HT-29 (cell line): ENCODE measurements around the gene CCDC141. TPM values are rescaled to one million over a fixed set of nuclear protein-coding genes. Genes with fewer than 3 reads are reported as not detected.
A peak's percentile ranks its signal among the peaks of the same experiment; 100 is the strongest.

ENCODE experiments used
- DNase-seq: peaks from one replicate; pipeline ENCODE4 v3.0.0-alpha.2; 2015; ENCODE audit warnings: low spot score
- total RNA-seq: library from RNA; depleted of rRNA; stranded (reverse); fragments of >200 nt; shearing (Covaris generic); gene quantifications from 2 replicates; pipeline ENCODE4 v1.2.3, GENCODE V29; 2014

Gene CCDC141
- total RNA-seq, 1 experiment from 2014 or later = not detected

DNA sequence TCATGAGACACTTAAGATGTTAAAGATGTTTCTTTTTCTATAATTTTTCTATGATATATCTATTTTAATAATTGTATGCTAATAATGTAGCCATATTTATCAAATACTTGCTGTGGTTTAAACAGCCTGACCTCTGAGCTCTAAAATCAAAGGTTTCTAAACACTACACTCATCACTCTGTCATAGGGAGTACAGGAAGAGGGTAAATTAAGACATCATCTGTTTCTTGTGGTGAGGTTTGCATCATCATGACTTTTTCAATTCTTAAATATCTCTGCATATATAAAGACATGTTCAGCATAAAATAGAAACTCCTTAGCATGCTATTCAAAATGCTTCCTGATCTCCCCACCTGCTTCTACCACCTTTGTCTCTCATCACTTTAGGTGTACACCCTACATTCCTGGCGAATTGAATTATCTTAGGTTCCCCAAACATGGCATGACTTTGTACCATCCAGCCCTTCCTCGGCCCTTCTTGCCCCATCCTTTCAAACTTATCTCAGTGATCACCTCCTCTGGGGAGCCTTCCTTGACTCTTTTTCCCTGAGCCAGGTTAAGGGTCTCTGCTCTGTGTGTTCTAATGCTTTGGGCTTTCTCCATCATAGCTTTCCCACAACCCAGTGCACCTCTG lies 137.4 kb downstream of the CCDC141 start:
- DNase-seq = no peak

DNA sequence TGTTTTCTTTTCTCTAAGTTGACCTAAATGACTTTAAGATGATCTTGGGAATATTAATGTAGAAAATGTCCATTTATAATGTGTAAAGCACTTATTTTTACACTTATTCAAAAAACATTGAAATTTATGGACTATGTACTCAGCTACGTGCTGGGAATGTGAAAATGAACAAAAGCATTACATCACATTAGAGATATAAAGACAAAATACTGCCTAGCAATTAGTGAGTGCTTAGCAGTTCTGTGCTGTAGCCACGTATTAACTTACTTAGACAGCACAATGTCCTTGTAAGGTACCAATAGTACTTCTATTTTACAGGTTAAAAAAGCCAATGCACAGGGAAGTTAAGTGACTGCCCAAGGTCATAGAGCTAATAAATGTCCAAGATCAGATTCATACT lies 138.9 kb downstream of the CCDC141 start:
- DNase-seq = no peak

DNA sequence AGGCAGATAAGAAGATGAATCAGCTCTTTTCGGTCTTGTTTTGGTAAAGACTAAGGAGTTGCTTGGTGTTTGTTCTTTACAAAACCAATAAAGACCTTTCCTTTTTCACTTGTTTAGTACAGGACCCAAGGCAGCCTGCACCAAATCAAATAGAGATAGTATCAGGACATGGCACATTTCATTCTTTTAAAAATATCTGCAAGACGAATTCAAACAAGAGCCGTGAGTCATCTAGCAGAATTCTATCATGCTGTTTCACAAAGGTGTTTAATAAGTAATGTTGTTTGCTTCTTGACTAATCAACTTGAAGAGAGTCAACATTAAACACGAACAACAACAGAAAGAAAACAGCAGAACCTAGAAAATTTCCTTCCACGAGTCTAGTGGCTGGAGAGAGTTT lies 139.9 kb downstream of the CCDC141 start:
- peak; percentile 13 for DNase-seq

DNA sequence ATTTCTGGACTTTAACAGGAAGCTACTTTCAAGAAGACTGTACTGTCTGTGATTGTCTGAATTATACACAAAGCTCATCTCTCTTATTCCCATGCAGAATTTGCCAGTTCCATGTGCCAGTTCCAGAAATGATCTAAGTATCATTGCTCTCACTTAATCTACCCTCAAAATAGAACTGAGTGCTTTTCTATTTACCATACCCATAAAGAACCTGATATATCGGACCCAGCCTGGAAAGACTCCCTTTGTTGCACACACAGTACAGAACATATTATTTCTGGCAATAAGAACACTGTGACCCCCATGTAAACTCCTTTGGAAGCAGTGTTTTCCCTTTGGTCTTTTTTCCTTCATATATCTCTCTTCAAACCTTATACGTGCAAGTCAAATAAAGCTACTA lies 140.4 kb downstream of the CCDC141 start:
- no peak for DNase-seq

DNA sequence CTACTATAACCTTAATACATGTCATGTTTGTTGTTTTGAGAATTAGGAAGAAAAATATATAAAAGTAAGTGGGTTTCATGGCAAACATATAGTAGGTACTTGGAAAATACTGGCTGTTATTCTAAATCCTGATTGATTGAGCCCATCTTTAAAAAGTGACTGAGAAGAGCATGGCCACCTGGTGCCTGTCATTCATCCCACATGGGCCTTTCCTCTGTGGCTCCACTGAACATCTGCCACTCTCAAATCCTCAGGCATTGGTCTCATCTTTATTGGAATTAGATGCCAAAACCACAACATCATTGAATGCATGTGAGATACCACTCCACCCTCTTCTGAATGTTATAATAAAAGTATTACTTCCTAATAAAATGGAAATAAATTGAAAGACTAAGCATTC lies 141.1 kb downstream of the CCDC141 start:
- no peak for DNase-seq

DNA sequence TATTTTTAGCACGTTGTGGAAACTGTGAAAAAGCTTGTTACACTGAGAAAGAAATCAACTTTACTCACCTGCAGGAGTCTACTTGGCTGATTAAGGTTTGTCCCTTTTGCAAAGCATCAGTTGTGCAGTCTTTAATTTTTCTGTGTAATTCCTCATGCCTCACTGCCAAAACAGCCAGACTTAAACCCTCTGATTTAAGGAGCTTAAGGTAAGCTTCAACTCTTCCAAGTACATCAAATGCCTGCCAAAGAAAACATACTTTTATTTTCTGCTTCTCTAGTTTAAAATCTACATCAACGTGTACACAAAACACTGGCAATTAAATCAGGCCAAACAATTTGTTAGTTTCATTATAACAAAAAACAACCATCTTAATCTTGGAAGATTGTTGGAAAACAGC lies 144.7 kb downstream of the CCDC141 start:
- no peak for DNase-seq

DNA sequence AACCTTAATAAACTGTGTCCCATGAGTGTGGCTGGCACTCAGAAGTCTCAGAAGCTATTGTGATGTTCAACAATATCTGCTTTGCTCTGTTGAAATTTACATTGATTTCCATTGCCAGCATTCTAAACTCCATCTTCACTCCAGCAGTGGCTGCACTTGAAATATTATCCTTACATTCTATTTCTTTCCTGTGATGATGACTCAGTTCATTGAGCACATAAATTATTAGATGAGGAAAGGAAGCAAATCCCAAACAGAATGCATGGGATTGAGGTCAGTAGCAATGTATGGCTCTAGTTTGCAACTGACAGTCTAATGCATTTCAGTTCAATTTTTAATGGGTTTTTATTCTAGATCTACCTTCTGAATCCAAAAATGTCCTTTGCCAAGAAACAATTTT lies 150.3 kb downstream of the CCDC141 start:
- no peak for DNase-seq

DNA sequence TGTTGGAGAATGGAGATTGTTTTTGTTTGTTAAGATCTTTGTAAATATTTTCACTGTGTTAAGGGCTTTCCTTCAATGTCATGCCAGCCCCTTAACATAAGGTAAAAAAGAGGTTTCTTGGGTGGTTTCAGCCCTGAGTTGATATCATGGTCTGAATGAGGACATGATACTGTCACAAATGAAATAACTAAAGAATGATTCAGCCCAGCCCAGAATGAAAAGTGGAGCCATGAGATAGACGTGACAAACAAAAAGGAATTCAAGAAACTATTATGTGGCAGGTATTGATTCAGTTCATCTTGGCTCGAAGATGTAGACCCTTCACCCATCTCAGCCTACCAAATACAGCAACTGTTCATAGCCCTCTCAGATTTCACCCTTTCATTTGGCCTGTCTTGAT lies 154.1 kb downstream of the CCDC141 start:
- DNase-seq = no peak

DNA sequence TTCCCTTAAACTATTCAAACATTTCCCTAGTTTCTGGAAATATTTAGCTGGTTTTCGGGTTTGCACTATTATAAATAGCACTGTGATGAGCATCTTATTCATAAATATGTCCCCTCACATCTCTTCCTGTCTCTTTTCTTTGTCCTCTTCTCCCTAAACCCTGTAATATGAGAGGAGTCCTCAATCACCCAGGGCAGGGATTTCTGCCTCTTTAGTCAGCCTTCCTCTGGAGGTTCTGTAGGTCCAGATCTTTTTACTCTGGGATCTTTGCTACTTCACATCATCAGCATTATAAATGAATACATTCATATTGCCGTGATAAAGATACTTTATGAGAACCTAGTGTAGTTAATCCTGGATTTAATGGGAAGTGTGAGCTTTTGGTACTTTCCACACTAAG lies 154.8 kb downstream of the CCDC141 start:
- DNase-seq = no peak

DNA sequence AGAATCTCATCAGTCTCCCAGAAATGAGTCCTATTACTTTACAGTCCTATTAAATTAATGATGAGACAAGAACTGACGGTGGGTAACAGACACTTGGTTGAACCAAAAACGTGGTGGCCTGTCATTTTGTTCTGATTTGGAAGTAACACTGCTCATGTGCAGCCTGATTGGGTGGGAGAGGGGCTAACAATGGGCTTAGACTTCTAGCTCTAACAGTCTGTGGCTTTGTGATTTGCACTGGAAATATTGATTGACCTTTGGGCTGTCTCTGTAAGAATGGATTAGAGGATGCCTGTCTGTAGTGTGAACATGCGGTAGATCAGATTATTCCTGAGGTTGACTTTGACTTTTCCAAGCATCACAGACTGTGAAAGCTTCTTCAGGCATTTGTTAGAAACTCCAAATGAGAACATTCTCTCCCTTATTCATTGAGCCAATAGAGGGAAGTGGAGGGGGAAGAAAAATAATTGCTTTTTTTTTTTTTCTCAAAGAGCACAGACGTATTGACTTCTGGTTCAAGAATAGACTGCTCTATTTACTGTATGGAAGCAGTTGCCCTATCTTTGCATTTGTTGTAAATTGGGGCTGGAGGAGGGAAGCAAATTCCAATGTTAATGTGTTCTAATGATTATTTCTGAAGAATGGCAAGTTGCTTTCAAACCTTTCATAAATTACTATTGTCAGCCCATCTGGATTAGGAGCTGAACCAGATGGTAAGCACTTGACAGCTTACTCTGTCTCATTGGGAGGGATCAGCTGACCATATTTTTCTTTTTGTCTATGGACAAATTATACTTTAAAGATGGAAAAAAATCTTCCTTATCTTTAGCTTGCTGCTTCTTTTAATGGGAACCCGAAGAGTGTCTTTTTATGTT lies 156.9 kb downstream of the CCDC141 start:
- no peak for DNase-seq

DNA sequence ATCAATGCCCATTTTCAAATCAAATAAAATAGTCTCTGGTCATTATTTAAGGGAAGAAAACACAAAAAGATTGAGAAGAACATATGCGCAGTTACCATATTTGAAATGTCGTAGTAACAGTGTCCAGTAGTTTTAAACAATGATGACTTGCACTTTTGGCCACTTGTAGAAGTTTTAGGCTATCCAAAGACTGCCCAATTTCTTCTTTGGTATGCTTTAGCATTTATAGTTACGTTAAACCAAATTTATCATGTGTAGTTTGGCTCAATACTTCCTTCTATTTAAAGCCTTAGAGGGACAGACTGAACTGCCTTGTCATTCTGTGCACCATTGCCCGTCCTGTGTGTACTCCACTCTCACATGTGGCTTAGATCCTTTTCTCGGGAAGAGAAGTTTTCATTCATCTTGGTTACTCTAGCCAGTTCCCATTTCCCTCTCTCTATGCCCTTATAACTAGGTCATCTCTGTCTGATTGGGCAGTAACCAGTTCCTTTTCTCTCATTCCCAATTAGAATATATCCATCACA lies 157.9 kb downstream of the CCDC141 start:
- no peak for DNase-seq

DNA sequence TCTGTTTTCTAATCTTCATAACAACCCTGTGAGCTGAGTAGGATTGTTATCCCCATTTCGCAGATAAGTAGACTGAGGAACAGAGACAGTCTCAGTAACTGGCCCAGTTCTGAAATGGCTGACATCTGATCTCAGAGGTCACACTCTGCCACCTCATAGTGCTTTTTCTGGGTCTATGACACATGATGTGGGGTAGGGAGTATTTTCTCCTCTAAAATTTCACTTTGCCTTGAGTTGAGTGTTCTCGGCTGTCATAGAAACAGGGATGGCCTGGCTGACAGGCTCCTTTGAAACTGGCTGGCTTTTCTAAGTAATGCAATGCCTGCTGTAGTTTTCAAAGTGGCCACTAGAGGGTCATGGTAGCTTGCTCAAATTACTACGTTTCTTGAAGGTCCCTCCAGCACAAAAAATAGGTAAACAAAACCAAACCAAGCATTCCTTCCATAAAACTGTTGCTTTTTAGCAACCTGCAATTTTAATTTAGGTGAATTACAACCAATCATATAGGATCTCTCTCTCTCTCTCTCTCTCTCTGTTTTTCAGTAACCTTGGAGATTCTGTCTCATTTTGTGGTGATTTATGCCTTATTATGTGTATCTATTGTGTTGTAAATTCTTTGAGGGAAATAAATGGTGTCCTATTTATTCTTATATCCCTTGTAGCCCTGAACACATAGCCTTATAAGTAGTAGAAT lies 158.5 kb downstream of the CCDC141 start:
- peak; percentile 87 for DNase-seq

DNA sequence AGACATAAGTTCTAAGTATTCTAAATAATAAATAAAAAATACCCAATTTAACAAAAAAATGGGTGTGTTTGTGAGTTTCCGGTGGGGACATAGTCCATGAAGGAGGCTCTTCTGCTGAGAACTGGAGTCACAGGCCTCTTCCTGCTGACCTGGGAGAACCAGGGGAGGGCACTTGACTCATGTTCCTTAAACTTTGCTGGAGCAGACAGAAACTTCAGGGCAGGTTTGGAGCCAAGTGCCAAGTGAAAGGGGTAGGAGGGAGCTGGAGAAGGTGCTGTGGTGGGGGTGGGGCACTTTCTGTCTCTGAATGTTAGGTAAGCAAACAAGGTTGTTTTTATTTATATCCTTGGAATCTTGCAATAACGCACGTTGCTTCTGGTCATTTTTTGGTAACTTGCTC lies 163.9 kb downstream of the CCDC141 start:
- DNase-seq = no peak

DNA sequence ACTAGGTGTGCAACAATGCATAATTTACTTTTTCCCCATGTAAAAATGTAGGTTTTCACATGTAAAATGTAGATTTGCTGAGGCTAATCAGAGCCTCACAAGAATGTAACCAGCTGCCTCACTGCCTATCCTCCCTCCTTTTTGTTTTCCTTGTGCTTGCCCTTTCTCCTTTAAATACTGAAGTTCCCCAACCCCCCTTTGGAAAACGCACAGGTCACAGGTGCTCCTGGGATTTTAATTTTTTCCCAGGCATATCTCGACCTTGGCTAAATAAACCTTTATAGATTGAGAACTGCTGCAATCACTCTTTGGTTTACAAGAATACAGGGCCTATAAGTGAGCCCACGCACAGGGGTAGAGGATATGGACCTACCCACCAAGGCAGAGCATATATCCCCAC lies 165.5 kb downstream of the CCDC141 start:
- no peak for DNase-seq

DNA sequence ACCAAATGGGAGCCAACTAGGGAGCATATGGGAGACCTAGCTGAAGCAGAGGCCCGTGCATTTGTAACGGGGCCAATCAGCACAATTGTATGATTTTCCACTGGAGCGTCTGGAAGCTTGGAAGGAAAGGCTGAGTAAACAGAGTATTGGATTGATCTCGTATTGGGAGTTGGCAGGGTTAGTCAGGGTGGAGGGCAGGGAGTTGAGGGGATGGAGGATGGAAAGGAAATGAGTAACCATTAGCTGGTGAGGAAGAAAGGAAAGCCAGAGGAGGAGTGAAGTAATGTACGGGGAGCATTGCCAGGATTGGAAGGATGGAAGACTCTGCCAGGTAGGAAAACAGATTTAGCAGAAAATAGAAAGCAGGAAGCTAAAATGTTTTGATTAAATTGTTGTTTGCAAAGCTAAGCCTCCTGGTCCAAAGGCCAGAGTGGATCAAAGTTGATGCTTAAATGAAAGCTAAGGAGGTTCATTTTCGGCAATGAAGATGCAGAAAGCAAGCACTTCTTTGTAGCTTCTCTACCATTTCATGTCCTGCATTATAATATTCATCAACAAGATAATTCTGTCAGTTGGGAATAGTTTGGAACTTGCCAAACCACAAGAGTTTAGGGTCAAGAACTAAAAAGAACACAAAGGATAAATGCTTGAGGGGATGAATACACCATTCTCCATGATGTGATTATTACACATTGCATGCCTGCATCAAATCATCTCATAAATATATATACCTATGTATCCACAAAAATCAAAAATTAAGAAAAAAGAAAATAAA lies 167.1 kb downstream of the CCDC141 start:
- DNase-seq = no peak

DNA sequence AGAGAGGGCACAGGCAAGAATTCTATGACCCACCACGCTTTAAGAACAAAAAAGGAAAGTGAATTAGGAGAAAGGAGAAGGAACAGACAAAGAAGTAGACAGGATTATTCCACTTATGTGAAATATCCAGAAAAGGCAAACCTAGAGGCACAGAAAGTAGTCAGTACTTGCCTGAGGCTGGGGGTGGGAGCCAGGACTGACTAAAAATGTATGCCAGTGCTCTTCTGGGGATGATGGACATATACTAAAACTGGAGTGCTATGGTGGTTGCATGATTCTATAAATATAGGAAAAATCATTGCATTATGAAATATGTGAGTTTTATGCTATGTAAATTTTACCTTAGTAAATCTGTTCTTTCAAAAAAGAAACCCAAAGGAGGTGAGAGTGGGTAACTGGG lies 168.9 kb downstream of the CCDC141 start:
- DNase-seq = no peak

DNA sequence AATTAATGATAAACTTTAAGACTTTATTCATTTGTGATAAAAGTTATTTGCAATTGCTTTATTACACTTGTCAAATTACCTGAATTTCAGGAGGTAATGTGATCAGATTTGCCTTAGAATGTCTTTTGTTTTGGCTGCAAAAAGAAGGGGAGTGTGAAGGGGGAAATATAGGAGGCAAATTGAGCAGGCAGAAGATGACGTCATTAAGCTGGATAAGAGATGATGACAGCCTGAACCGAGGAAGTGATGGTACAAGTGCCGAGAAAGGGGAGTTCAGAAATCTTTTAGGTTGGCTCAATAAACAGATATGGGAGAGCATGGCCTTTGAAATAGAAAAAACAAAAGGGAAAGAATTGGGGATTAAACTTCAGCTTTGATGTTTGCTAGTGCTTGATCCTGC lies 169.7 kb downstream of the CCDC141 start:
- no peak for DNase-seq

DNA sequence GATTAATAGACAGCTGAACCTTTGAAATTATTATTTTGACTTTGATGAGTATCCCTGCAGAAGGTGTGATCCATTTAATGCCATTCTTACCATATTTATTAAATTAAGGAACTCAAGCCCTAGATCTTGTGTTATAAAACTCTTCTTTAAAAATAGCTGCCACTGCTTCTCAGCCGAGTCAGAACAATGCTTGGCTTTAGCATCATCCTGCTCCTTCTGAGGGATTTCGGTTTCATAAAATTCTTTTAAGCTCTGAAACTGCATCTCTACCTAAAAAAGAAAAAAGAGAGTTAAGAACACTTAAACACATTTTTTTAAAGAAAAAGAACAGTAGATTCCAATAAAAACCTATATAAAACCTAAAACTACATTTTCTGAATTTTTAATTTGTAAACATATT lies 172.1 kb downstream of the CCDC141 start:
- DNase-seq = no peak

DNA sequence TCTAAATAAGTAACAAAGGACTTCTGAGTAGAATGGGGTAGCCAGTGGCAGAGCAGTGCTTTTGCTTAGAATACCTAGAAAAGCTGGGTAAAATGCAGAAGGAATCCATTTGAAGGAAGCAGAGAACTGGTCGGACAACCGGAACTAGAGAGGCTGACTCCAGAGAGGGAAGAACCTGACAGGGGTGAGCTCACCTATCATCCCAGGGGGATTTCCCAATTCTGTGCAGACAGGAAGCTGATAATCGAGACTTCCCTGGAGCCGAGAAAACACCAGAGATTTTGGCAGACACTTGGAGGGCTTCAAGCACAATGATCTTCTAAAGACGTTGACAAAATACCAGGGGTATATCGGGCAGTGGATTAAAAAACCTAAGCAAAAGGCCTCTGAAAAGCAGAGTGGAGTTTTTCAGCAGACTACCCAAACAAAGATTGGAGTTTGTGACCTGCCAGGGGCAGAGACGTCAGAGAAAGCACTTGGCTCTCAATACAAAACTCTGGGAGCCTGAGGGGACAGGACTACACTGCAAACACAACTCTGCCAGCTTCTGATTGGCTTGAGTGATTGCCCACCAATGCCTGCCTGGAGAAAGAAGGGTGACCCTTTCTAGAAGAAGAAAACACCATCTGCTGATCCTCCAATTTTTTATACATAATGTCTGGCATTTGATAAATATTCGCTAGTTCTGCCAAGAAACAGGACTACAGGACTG lies 175.3 kb downstream of the CCDC141 start:
- DNase-seq = no peak

DNA sequence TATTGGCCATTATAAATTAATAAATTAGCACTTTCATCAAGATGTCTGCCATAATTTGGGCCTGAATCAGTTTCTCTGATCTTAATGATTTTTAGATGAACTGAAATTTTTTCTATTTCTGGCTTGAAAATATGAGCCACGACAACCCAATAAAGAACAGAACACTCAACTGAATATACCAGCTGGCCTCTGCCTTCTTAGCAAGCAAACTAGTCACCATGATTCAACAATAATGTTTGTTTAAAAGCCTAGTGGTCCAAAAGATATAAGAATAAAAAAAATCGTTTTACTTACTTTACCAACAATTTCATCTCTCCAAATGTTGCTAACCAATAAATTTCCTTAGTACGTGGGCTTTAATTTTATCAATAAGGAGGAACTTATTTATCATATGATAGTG lies 176.0 kb downstream of the CCDC141 start:
- no peak for DNase-seq

DNA sequence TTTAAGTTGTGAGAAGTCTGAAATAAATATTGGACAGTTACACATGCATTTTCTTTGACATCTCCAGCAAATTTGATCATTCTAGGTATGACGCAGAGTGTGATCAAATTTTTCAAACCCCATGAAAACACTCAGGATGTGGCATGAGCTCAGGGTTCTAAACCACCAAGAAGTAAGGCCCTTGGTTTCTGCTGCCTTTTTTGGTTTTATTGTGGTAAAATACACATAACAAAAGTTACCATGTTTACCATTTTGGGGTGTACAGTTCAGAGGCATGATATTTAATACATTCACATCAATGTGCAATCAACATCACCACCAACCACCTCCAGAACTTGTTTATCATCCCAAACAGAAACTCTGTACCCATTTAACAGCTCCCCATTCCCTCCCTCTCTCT lies 178.4 kb downstream of the CCDC141 start:
- DNase-seq = no peak
